SU-DHL-6 (cell line): ENCODE measurements around the gene THAP10.

Experiments
- CTCF ChIP-seq: fragments of 200-600 bp; sonication (generic); IDR thresholded peaks from one replicate; pipeline ENCODE4 v1.5.1; 2017; ENCODE audit warnings: antibody characterized with exemption, mild to moderate bottlenecking, low read length, moderate library complexity; ENCODE audit not compliant: insufficient read depth, poor library complexity, severe bottlenecking
- EZH2phosphoT487 ChIP-seq: fragments of 200-600 bp; sonication (generic), shearing (Covaris generic); conservative IDR thresholded peaks from 2 replicates; pipeline ENCODE4 v1.6.1; 2018; ENCODE audit warnings: mild to moderate bottlenecking, antibody characterized with exemption, low read length, moderate library complexity, mixed read lengths

GRCh38 chr15:70916531-70916930 lies 24.3 kb upstream of the THAP10 start:
- no peak for TF ChIP-seq CTCF
- TF ChIP-seq EZH2phosphoT487: no peak
